WTC11 (cell line): Measurements from ENCODE around the gene CACTIN.

Experiments
- ATF2 ChIP-seq: sonication (generic); formaldehyde crosslinking; IDR thresholded peaks from 2 replicates; pipeline ENCODE4 v1.8.1; 2022; ENCODE audit warnings: low read depth, missing genetic modification reagents, borderline replicate concordance
- CREB1 ChIP-seq: sonication (generic); formaldehyde crosslinking; IDR thresholded peaks from 2 replicates; pipeline ENCODE4 v1.8.0; 2023; ENCODE audit warnings: mild to moderate bottlenecking, missing genetic modification reagents
- E2F5 ChIP-seq: sonication (generic); formaldehyde crosslinking; IDR thresholded peaks from 2 replicates; pipeline ENCODE4 v1.8.1; 2022; ENCODE audit warnings: mild to moderate bottlenecking, moderate library complexity, missing genetic modification reagents
- ESRRA ChIP-seq: sonication (generic); formaldehyde crosslinking; IDR thresholded peaks from 2 replicates; pipeline ENCODE4 v1.8.1; 2022; ENCODE audit warnings: mild to moderate bottlenecking, missing genetic modification reagents, borderline replicate concordance
- USF2 ChIP-seq: sonication (generic); formaldehyde crosslinking; IDR thresholded peaks from 2 replicates; pipeline ENCODE4 v1.8.1; 2023; ENCODE audit warnings: mild to moderate bottlenecking, missing genetic modification reagents, moderate library complexity
- ZNF138 ChIP-seq: sonication (generic); formaldehyde crosslinking; conservative IDR thresholded peaks from 2 replicates; pipeline ENCODE4 v1.8.1; 2022; ENCODE audit warnings: mild to moderate bottlenecking, moderate library complexity, missing genetic modification reagents

GRCh38 chr19:3585301-3586126, 41.1 kb downstream of the CACTIN start, which contains the start of gene GIPC3:
- TF ChIP-seq E2F5 (CRISPR knock-in tag) (no peak), USF2 (CRISPR knock-in tag) (no peak), ESRRA (CRISPR knock-in tag) (no peak), ZNF138 (no peak), ATF2 (CRISPR knock-in tag) (no peak), CREB1 (CRISPR knock-in tag) (no peak)
